RWPE1 (cell line): ENCODE results near the gene HCST.
A peak's percentile ranks its signal among the peaks of the same experiment; 100 is the strongest.

Experiments
- CTCF ChIA-PET: fragments of 350-600 bp; sonication (Branson Sonifier 250); formaldehyde crosslinking; extraction: SDS; loops from one replicate; lab custom pipeline; 2021; lab: Yijun Ruan, JAX
- POLR2A ChIA-PET: fragments of 400-600 bp; formaldehyde crosslinking; extraction: SDS; loops from one replicate; lab custom pipeline; 2020; ENCODE audit warnings: antibody characterized with exemption; ENCODE audit not compliant: low non-redundant PET; lab: Yijun Ruan, JAX
- DNase-seq: peaks from one replicate; pipeline ENCODE4 v3.0.0; 2012; ENCODE audit warnings: low spot score
- H3K27ac ChIP-seq: fragments of 450-650 bp; 2 replicates; pipeline ENCODE4 v1.5.1; 2017
- TF ChIP-seq, protein P1 (sequence below): fragments of 450-650 bp; conservative IDR thresholded peaks from 2 replicates; pipeline ENCODE4 v1.5.1; 2017; ENCODE audit warnings: low read depth, mild to moderate bottlenecking

HCST gene

DNA sequence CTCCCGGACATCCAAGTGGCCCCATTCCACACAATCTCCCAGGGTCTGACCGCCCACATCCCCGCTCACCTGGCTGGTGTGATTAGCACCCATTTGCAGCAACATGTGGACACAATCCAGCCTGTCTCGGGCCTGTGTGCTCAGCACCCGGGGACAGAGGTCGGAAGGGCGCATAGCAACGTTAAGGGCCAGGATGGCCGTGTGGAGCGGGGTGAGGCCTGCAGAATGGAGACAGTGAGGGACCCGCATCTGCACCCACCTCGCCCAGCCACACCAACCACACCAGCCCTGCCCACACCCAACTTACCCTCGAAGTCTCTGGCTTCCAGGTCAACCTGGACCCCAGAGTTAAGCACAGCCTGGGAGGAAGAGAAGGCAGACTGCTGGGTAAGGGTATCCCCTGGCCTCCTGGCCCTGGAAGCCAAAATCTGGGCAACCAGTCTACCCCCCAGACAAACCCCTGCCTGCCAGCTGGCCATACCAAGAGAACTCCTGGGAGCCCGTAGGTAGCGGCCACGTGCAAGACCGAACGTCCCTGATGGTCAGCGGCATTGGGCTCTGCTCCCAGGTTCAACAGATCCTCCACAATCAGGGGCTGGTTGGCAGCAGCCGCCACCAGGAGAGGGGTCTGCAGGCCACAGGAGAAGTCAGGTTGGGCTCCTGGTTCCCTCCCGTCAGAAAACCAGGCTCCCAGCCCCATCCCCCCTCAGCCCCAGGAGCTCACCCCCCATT lies 6.3 kb upstream of the HCST start:
- TF ChIP-seq, protein P1, sequence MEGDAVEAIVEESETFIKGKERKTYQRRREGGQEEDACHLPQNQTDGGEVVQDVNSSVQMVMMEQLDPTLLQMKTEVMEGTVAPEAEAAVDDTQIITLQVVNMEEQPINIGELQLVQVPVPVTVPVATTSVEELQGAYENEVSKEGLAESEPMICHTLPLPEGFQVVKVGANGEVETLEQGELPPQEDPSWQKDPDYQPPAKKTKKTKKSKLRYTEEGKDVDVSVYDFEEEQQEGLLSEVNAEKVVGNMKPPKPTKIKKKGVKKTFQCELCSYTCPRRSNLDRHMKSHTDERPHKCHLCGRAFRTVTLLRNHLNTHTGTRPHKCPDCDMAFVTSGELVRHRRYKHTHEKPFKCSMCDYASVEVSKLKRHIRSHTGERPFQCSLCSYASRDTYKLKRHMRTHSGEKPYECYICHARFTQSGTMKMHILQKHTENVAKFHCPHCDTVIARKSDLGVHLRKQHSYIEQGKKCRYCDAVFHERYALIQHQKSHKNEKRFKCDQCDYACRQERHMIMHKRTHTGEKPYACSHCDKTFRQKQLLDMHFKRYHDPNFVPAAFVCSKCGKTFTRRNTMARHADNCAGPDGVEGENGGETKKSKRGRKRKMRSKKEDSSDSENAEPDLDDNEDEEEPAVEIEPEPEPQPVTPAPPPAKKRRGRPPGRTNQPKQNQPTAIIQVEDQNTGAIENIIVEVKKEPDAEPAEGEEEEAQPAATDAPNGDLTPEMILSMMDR = no peak
- no peak overlapping the region for H3K27ac ChIP-seq
- no peak for DNase-seq
- POLR2A ChIA-PET = no interaction called here
- CTCF ChIA-PET = no interaction called here

DNA sequence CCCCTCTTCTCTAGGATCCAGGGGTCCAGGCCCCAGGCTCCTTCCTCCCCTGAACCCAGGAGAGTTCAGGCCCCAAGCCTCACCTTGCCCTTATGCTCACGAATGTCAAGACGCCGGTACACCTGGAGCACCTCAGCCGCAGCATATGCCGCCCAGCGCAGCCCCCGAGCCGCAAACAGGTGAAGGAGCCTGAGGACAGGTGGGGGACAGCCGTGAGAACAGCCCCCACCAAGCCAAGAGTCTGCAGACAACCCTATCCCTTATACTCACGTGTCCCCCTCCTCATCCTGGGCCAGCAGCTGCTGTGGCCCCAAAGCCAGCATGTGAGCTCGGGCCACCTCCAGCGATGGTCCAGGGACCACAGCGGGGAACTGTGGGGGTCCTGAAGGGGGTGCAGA lies 5.7 kb upstream of the HCST start:
- ChIA-PET CTCF (interaction anchor here (0.7 kb wide), 1 partner anchor 148 kb away, joined by 3 read pairs; the partner anchor contains the start of gene LIN37), POLR2A (no interaction called here)
- DNase-seq = no peak
- H3K27ac ChIP-seq = no peak overlapping the region
- TF ChIP-seq, protein P1 = no peak

DNA sequence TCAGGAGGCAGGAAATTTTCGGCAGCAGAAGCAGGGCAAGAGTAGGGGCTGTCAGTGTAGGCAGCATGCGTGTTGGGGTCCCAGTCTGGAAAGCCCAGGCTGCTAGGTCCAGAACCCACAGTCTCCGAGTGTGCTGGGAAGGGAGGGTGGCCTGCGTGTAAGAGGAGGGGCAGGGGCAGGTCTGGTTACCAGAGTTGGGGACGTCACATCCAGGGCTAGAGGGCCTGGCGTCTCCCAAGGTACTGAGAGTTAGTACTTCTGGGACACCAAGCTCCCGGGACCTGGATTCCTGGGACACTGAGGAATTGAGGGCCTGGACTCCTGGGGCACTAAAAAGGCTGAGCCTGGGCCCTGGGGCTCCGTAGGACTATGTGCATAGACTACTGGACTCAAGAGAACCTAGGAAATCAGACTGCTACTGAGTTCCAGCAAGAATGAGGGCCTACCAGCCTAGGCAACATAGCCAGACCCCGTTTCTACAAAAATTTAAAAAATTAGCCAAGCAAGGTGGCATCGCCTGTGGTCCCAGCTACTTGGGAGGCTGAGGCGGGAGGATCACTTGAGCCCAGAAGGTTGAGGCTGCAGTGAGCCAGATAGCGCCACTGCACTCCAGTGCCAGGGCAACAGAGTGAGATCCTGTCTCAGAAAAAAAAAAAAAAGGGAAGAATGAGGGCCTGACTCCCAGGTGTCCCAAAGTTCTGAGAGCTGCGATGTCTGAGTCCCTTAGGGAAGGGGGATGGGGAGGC lies 4.5 kb upstream of the HCST start:
- DNase-seq = no peak
- TF ChIP-seq, protein P1 = no peak
- ChIA-PET POLR2A (no interaction called here), CTCF (no interaction called here)
- H3K27ac ChIP-seq = peak overlapping the region; percentile 89

DNA sequence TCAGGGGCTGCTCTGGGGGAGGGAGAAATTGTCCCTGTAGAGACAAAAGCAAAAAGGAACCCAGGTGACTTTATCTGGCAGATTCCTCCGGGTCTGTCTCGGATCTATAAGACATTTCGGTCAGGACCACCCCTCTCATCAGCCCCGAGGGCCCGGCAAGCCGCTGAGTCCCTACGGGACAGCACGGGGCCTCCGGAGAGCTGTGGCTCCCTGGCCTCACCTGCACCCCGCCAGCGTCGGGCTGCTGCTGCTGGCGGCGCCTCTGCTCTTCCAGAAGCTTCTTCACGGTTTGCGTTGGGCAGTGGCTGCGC lies 3.9 kb upstream of the HCST start:
- no peak for DNase-seq
- ChIA-PET POLR2A (no interaction called here), CTCF (interaction anchor here (0.5 kb wide), 1 partner anchor 26 kb away, joined by 3 read pairs; no protein-coding TSS in a partner anchor)
- TF ChIP-seq, protein P1 = no peak
- H3K27ac ChIP-seq = peak overlapping the region; percentile 89

- DNase-seq = peak; percentile 87
- peak overlapping the region; percentile 89 for H3K27ac ChIP-seq
- CTCF ChIA-PET = no interaction called here
- POLR2A ChIA-PET = no interaction called here
- TF ChIP-seq, protein P1 = no peak
Observed at GRCh38 chr19:35899547-35900214, 2.6 kb upstream of the HCST start.

GRCh38 chr19:35901055-35901644 lies 1.2 kb upstream of the HCST start:
- POLR2A ChIA-PET = interaction anchor here (0.7 kb wide), 1 partner anchor 1995 kb away, joined by 9 read pairs; no protein-coding TSS in a partner anchor
- CTCF ChIA-PET = no interaction called here
- peak; percentile 17 for DNase-seq
- peak overlapping the region; percentile 89 for H3K27ac ChIP-seq
- TF ChIP-seq, protein P1 = no peak
